Measurements from ENCODE around the gene SLC30A7.
A peak's percentile ranks its signal among the peaks of the same experiment; 100 is the strongest.
"Not testable (repeated sequence)": the region's sequence is repeated elsewhere in the genome, so short reads cannot be mapped to it uniquely, and the experiment has no call there.

The SLC30A7 gene

GRCh38 chr1:100941580-100942216 is 45.8 kb downstream of the SLC30A7 start:
- DNase-seq, result no peak

- no peak for DNase-seq
Measured at GRCh38 chr1:100942304-100943046, 46.6 kb downstream of the SLC30A7 start.

GRCh38 chr1:100943533-100943932 is 47.6 kb downstream of the SLC30A7 start:
- no peak for DNase-seq

GRCh38 chr1:100946064-100946463 is 50.2 kb downstream of the SLC30A7 start:
- not testable (repeated sequence) for DNase-seq

GRCh38 chr1:100947816-100948215 is 51.9 kb downstream of the SLC30A7 start:
- not testable (repeated sequence) for DNase-seq

GRCh38 chr1:100948721-100949405 is 53.0 kb downstream of the SLC30A7 start:
- not testable (repeated sequence) for DNase-seq

- peak; percentile 41 to 50 for DNase-seq
Measured at GRCh38 chr1:100949515-100950158, 53.7 kb downstream of the SLC30A7 start.

GRCh38 chr1:100950337-100950736 is 54.4 kb downstream of the SLC30A7 start:
- no peak for DNase-seq

- DNase-seq, result no peak
Measured at GRCh38 chr1:100950781-100951180, 54.9 kb downstream of the SLC30A7 start.

- no peak for DNase-seq
Measured at GRCh38 chr1:100952104-100952745, 56.3 kb downstream of the SLC30A7 start.

- DNase-seq, result peak in 1 of 2 donors; percentile 34
Measured at GRCh38 chr1:100952970-100953369, 57.1 kb downstream of the SLC30A7 start.

- DNase-seq, result no peak
Measured at GRCh38 chr1:100953960-100954730, 58.3 kb downstream of the SLC30A7 start.

GRCh38 chr1:100955322-100955721 is 59.4 kb downstream of the SLC30A7 start:
- DNase-seq, result no peak

- no peak for DNase-seq
Measured at GRCh38 chr1:100959502-100960060, 63.7 kb downstream of the SLC30A7 start.

- no peak for DNase-seq
Measured at GRCh38 chr1:100960098-100960497, 64.2 kb downstream of the SLC30A7 start.

- DNase-seq, result no peak
Measured at GRCh38 chr1:100968621-100969020, 72.7 kb downstream of the SLC30A7 start.

GRCh38 chr1:100969327-100969726 is 73.4 kb downstream of the SLC30A7 start:
- DNase-seq, result no peak

GRCh38 chr1:100971021-100971420 is 75.1 kb downstream of the SLC30A7 start:
- no peak for DNase-seq

- DNase-seq, result no peak
Measured at GRCh38 chr1:100972185-100972584, 76.3 kb downstream of the SLC30A7 start.

- no peak for DNase-seq
Measured at GRCh38 chr1:100976936-100977335, 81.0 kb downstream of the SLC30A7 start.

- no peak for DNase-seq
Measured at GRCh38 chr1:100979631-100980030, 83.7 kb downstream of the SLC30A7 start.

GRCh38 chr1:100982793-100983192 is 86.9 kb downstream of the SLC30A7 start:
- no peak for DNase-seq
